ENCODE measurements around the gene ISX.
"Not testable (repeated sequence)": the region's sequence is repeated elsewhere in the genome, so short reads cannot be mapped to it uniquely, and the experiment has no call there.

The ISX gene

GRCh38 chr22:35065796-35066218, at the start of gene ISX:
Gene ISX (plus strand): TSS chr22:35066158. CDS start chr22:35067088, 930 bp downstream.
- DNase-seq (ENCODE audit: low read depth in 3 of 3), result no peak

DNA sequence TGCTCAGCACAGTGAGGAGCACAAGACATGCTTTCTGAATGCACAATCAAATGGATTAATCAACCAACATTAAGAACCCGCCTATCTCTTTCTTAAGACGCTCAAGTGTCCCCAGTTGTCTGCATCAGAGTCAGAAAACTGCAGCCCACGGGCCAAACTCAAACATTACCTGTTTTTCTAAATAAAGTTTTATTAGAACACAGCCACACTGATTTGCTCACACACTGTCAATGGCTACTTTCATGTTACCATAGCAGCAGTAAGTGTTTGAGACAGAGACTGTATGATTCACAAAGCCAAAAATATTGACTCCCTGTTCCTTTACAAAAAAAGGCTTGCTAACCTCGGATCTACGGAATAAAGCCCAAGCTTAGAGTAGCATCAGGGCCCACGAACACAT, 49.0 kb upstream of the ISX start:
- no peak for DNase-seq (ENCODE audit: low read depth in 3 of 3)

GRCh38 chr22:35018995-35019394, 47.0 kb upstream of the ISX start:
- DNase-seq (ENCODE audit: low read depth in 3 of 3), result no peak

GRCh38 chr22:35020517-35020916, 45.4 kb upstream of the ISX start:
- no peak for DNase-seq (ENCODE audit: low read depth in 3 of 3)

GRCh38 chr22:35021161-35021560, 44.8 kb upstream of the ISX start:
- no peak for DNase-seq (ENCODE audit: low read depth in 3 of 3)

DNA sequence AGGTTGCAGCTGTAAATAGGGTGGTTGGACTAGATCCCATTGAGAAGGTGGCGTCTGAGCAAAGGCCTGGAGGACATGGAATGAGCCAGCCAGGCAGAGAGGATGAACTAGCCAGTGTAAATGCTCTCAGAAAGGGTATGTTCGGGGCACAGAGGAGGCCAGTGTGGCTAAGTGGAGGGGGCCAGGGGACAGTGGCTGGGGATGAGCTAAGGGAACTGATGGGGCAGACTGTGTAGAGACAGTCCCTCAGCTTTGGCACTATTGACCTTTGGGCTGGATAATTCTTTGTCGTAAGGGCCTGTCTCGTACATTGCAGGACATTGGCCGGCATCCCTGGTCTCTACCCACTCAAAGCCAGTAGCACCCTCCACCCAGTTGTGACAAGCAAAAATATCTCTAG, 43.7 kb upstream of the ISX start:
- DNase-seq (ENCODE audit: low read depth in 3 of 3), result no peak

GRCh38 chr22:35023692-35024363, 42.1 kb upstream of the ISX start:
- peak in 2 of 3 experiments; percentile 15 to 48 for DNase-seq (ENCODE audit: low read depth in 3 of 3)

DNA sequence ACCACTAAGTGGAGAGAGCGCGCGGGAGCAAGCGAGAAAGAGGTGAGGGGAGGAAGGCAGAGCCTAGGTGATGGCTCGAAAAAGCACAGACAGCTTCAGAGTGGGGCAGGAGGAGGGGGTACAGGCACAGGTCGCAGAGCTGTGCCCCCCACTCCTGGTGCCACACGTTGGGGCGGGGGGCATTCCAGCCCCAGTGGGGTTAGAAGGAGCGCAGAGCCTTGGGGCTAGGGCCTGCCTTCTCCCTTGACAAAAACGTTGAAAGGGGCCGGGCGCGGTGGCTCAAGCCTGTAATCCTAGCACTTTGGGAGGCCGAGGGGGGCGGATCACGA, 41.6 kb upstream of the ISX start:
- no peak for DNase-seq (ENCODE audit: low read depth in 3 of 3)

DNA sequence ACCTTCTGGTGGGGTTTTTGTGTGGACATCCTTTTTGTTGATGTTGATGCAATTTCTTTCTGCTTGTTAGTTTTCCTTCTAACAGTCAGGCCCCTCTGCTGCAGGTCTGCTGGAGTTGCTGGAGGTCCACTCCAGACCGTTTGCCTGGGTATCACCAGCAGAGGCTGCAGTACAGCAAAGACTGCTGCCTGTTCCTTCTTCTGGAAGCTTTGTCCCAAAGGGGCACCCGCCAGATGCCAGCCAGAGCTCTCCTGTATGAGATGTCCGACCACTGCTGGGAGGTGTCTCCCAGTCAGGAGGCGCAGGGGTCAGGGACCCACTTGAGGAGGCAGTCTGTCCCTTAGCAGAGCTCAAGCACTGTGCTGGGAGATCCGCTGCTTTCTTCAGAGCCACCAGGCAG, 35.8 kb upstream of the ISX start:
- not testable (repeated sequence) for DNase-seq (ENCODE audit: low read depth in 3 of 3)

- DNase-seq (ENCODE audit: low read depth in 3 of 3), result no peak
Observed at GRCh38 chr22:35032571-35032970, 33.4 kb upstream of the ISX start.

DNA sequence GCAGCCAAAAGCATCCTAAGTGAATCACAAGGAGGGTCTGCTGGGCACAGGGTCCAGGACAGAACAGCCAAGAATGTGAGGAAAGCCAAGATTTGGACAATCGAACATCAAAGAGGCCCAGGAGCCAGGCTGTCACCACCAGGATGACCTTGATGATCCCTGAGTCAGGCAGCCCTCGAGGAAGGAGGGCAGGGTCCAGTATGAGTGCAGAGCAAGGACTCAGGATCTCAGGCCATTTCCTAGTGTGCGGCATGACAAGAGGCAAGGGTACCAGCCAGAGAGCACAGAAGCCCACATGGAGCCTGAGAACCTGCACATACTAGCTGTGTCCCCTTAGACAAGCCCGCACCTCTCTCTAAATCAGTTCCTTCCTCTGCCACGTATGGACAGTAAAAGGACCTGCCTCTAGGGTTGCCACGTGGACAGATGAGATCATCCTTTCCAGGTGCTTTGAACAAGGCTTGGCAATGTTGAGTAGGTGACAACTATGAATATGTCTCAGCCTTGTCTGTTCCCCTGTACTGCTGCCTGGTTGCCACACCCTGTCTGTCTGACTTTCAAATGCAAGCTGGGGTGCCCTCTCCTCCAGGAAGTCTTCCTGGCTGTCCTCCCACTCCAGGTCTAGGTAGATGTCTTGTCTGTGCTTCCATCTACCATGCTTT, 32.2 kb upstream of the ISX start:
- DNase-seq (ENCODE audit: low read depth in 3 of 3), result no peak

DNA sequence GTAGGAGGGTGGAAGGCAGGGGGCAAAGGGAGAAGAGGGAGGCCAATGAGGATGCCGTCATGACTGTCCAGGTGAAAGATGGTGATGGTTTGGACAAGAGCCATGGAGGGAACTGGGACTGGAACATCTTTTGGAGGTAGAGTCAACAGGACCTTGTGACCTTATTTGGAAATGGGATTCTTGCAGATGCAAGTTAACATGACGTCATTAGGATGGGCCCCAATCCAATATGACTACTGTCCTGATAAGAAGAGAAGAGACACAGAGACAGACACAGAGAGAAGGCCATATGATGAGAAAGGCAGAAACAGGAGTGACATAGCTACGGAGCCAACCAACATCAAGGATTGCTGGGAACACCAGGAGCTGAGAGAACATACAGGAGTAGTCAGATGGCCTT, 31.0 kb upstream of the ISX start:
- no peak for DNase-seq (ENCODE audit: low read depth in 3 of 3)

- DNase-seq (ENCODE audit: low read depth in 3 of 3), result no peak
Observed at GRCh38 chr22:35037089-35037488, 28.9 kb upstream of the ISX start.

GRCh38 chr22:35039625-35040024, 26.3 kb upstream of the ISX start:
- no peak for DNase-seq (ENCODE audit: low read depth in 3 of 3)

DNA sequence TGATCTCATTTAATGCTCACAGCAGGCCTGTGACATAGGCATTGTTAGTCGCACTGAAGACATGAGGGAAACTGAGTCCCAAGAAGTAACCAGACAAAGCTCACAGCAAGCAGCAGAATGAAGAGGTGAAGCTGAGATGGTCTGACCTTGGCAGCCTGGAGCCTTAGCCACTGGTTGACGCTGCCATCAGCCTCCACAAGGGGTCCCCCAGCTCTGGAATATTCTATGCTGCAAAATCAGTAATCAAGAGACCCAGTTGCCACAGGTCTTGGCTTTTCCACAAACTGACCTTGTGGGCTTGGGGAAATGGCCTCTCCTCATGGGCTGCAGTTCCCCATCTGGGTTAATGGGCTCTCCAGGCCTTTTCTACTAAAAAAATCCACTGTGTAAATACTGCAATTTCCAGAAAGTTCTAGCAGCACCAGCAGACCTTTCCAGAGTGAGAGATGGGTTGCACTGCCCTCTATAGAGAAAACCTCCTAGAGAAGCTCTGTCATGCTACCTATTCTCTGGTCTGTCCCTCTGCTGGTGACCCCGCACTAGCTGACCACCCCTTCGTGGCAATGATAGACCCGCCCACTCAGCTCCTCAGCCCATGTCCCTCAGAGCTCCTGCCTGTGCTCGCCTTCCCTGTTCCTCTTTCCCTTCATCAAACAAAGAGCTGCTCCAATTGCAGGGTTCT, 22.6 kb upstream of the ISX start:
- no peak for DNase-seq (ENCODE audit: low read depth in 3 of 3)

GRCh38 chr22:35043934-35044319, 22.0 kb upstream of the ISX start:
- DNase-seq (ENCODE audit: low read depth in 3 of 3), result no peak

- DNase-seq (ENCODE audit: low read depth in 3 of 3), result no peak
Observed at GRCh38 chr22:35044607-35045390, 21.2 kb upstream of the ISX start.

- DNase-seq (ENCODE audit: low read depth in 3 of 3), result no peak
Observed at GRCh38 chr22:35045451-35045850, 20.5 kb upstream of the ISX start.

GRCh38 chr22:35046744-35047462, 19.1 kb upstream of the ISX start:
- no peak for DNase-seq (ENCODE audit: low read depth in 3 of 3)

- not testable (repeated sequence) for DNase-seq (ENCODE audit: low read depth in 3 of 3)
Observed at GRCh38 chr22:35050038-35050437, 15.9 kb upstream of the ISX start.

GRCh38 chr22:35051013-35051535, 14.9 kb upstream of the ISX start:
- DNase-seq (ENCODE audit: low read depth in 3 of 3), result no peak

Measured in stimulated activated CD4-positive, alpha-beta T cell treated with anti-CD3 and anti-CD28 coated beads, TNF-alpha, amount 100 ng/mL, for 4 hours (primary cell).